Measurements from ENCODE around the gene DRGX. TPM values are rescaled to one million over a fixed set of nuclear protein-coding genes. Genes with fewer than 3 reads are reported as not detected.

DRGX gene
- total RNA-seq, 1 donor from 2014 or later, result not detected

GRCh38 chr10:49382226-49382625 is 13.7 kb downstream of the DRGX start:
- H3K36me3 Mint-ChIP-seq (ENCODE audit: unreplicated experiment), result no peaks in the 10 kb centered on the region
- TF ChIP-seq CTCF (IDR thresholded peaks at IDR 0.05), result no peak
- DNase-seq (ENCODE audit: extremely low spot score, unreplicated experiment), result peak; percentile 62
- H3K4me3 Mint-ChIP-seq (ENCODE audit: unreplicated experiment), result no peak overlapping the region
- no peak overlapping the region for H3K27ac Mint-ChIP-seq (ENCODE audit: unreplicated experiment)
- no peaks in the 10 kb centered on the region for H3K4me1 Mint-ChIP-seq (ENCODE audit: unreplicated experiment)
- H3K9me3 Mint-ChIP-seq (ENCODE audit: unreplicated experiment), result no peaks in the 10 kb centered on the region
- peaks cover 15% of the 10 kb centered on the region for H3K27me3 Mint-ChIP-seq (ENCODE audit: unreplicated experiment)

GRCh38 chr10:49381111-49381900 is 14.6 kb downstream of the DRGX start:
- H3K36me3 Mint-ChIP-seq (ENCODE audit: unreplicated experiment), result no peaks in the 10 kb centered on the region
- H3K27me3 Mint-ChIP-seq (ENCODE audit: unreplicated experiment), result peaks cover 21% of the 10 kb centered on the region
- H3K4me3 Mint-ChIP-seq (ENCODE audit: unreplicated experiment), result no peak overlapping the region
- no peaks in the 10 kb centered on the region for H3K4me1 Mint-ChIP-seq (ENCODE audit: unreplicated experiment)
- no peak overlapping the region for H3K27ac Mint-ChIP-seq (ENCODE audit: unreplicated experiment)
- DNase-seq (ENCODE audit: extremely low spot score, unreplicated experiment), result peak; percentile 80
- TF ChIP-seq CTCF (IDR thresholded peaks at IDR 0.05), result no peak
- H3K9me3 Mint-ChIP-seq (ENCODE audit: unreplicated experiment), result no peaks in the 10 kb centered on the region

- Mint-ChIP-seq H3K4me1 (ENCODE audit: unreplicated experiment) (no peaks in the 10 kb centered on the region), H3K27ac (ENCODE audit: unreplicated experiment) (no peak overlapping the region), H3K4me3 (ENCODE audit: unreplicated experiment) (no peak overlapping the region), H3K27me3 (ENCODE audit: unreplicated experiment) (peaks cover 34% of the 10 kb centered on the region), H3K9me3 (ENCODE audit: unreplicated experiment) (no peaks in the 10 kb centered on the region), H3K36me3 (ENCODE audit: unreplicated experiment) (no peaks in the 10 kb centered on the region)
- TF ChIP-seq CTCF (IDR thresholded peaks at IDR 0.05), result no peak
- DNase-seq (ENCODE audit: extremely low spot score, unreplicated experiment), result peak; percentile 69
Observed at GRCh38 chr10:49379596-49380410, 16.1 kb downstream of the DRGX start.

GRCh38 chr10:49377256-49377655 is 18.6 kb downstream of the DRGX start:
- Mint-ChIP-seq H3K9me3 (ENCODE audit: unreplicated experiment) (no peaks in the 10 kb centered on the region), H3K27me3 (ENCODE audit: unreplicated experiment) (peaks cover 50% of the 10 kb centered on the region), H3K27ac (ENCODE audit: unreplicated experiment) (no peak overlapping the region), H3K36me3 (ENCODE audit: unreplicated experiment) (no peaks in the 10 kb centered on the region), H3K4me3 (ENCODE audit: unreplicated experiment) (no peak overlapping the region), H3K4me1 (ENCODE audit: unreplicated experiment) (no peaks in the 10 kb centered on the region)
- TF ChIP-seq CTCF (IDR thresholded peaks at IDR 0.05), result no peak
- peak; percentile 67 for DNase-seq (ENCODE audit: extremely low spot score, unreplicated experiment)

- Mint-ChIP-seq H3K9me3 (ENCODE audit: unreplicated experiment) (no peaks in the 10 kb centered on the region), H3K4me3 (ENCODE audit: unreplicated experiment) (no peak overlapping the region), H3K4me1 (ENCODE audit: unreplicated experiment) (peaks cover under 1% of the 10 kb centered on the region), H3K36me3 (ENCODE audit: unreplicated experiment) (no peaks in the 10 kb centered on the region), H3K27ac (ENCODE audit: unreplicated experiment) (no peak overlapping the region), H3K27me3 (ENCODE audit: unreplicated experiment) (peaks cover 50% of the 10 kb centered on the region)
- DNase-seq (ENCODE audit: extremely low spot score, unreplicated experiment), result peak; percentile 69
- no peak for TF ChIP-seq CTCF (IDR thresholded peaks at IDR 0.05)
Observed at GRCh38 chr10:49375611-49376010, 20.3 kb downstream of the DRGX start.
